Breast epithelium (tissue), 3 donors: ENCODE data around the gene PRKCE.

Experiments
- POLR2AphosphoS5 ChIP-seq, 3 donors: sonication (generic); formaldehyde crosslinking; IDR thresholded peaks; one replicate each; pipeline ENCODE4 v1.6.1; 2017; ENCODE audit warnings: antibody characterized with exemption in 3 of 3
- TF ChIP-seq, protein P1 (sequence below), 3 donors: fragments of 450-650 bp; IDR thresholded peaks; one replicate each; pipeline ENCODE4 v1.5.1; 2016 to 2017; ENCODE audit warnings: antibody characterized with exemption in 3 of 3, mild to moderate bottlenecking in 3 of 3, moderate library complexity in 3 of 3

DNA sequence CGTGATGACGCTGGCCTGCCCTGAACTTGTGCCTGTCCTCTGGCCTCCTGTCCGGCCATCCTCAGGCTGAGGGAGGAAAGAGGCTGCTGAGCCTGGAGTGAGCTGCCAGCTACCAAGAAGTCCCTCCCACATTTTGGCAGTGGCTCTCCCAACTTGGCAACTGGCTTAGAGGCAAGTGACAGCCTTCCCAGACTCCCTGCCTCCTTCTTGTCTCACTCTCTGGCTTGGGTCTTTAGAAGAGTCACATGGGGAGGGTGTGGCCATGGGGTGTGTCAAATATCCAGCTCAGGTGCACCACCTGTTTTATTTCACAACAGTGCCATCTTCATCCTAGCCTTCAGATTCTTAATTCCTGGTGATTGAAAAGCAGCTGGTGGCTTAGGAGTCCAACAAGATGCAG lies 222.9 kb downstream of the PRKCE start:
- TF ChIP-seq, protein P1, sequence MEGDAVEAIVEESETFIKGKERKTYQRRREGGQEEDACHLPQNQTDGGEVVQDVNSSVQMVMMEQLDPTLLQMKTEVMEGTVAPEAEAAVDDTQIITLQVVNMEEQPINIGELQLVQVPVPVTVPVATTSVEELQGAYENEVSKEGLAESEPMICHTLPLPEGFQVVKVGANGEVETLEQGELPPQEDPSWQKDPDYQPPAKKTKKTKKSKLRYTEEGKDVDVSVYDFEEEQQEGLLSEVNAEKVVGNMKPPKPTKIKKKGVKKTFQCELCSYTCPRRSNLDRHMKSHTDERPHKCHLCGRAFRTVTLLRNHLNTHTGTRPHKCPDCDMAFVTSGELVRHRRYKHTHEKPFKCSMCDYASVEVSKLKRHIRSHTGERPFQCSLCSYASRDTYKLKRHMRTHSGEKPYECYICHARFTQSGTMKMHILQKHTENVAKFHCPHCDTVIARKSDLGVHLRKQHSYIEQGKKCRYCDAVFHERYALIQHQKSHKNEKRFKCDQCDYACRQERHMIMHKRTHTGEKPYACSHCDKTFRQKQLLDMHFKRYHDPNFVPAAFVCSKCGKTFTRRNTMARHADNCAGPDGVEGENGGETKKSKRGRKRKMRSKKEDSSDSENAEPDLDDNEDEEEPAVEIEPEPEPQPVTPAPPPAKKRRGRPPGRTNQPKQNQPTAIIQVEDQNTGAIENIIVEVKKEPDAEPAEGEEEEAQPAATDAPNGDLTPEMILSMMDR (IDR thresholded peaks at IDR 0.05), result no peak
- TF ChIP-seq POLR2AphosphoS5 (IDR thresholded peaks at IDR 0.05), result peak in 1 of 3 donors; percentile 14
